AG10803 (cell line): ENCODE data around the gene NECTIN2.
A peak's percentile ranks its signal among the peaks of the same experiment; 100 is the strongest.
"Not testable (repeated sequence)": the region's sequence is repeated elsewhere in the genome, so short reads cannot be mapped to it uniquely, and the experiment has no call there.

Experiments used
- DNase-seq: peaks from one replicate; pipeline ENCODE4 v3.0.0; 2010; ENCODE audit warnings: low read depth
- H3K4me3 ChIP-seq: 2 replicates; pipeline ENCODE4 v1.5.1; 2011; ENCODE audit warnings: mild to moderate bottlenecking, low read length, control low read depth
- TF ChIP-seq, protein P1 (sequence below): conservative IDR thresholded peaks from 2 replicates; pipeline ENCODE4 v1.5.1; 2011; ENCODE audit warnings: mild to moderate bottlenecking, low read length, control low read depth, inconsistent platforms

Gene NECTIN2

DNA sequence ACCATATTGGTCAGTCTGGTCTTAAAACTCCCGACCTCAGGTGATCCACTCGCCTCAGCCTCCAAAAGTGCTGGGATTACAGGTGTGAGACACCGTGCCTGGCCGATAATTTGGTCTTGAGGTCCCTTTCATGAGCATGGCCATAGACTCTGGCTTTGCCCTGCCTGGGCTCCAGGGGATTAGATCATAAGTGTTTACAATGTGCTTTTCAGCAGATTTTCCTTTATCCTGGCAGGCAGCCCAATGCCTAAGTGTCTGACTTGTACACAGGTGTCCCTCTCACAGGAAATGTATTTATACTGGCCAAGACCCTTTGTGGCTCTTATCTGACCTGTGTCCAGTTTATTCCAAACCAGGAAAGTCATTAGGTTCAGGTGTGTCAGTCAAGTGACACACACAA is 21.3 kb upstream of the NECTIN2 start:
- no peak for DNase-seq
- H3K4me3 ChIP-seq = no peak overlapping the region
- TF ChIP-seq, protein P1, sequence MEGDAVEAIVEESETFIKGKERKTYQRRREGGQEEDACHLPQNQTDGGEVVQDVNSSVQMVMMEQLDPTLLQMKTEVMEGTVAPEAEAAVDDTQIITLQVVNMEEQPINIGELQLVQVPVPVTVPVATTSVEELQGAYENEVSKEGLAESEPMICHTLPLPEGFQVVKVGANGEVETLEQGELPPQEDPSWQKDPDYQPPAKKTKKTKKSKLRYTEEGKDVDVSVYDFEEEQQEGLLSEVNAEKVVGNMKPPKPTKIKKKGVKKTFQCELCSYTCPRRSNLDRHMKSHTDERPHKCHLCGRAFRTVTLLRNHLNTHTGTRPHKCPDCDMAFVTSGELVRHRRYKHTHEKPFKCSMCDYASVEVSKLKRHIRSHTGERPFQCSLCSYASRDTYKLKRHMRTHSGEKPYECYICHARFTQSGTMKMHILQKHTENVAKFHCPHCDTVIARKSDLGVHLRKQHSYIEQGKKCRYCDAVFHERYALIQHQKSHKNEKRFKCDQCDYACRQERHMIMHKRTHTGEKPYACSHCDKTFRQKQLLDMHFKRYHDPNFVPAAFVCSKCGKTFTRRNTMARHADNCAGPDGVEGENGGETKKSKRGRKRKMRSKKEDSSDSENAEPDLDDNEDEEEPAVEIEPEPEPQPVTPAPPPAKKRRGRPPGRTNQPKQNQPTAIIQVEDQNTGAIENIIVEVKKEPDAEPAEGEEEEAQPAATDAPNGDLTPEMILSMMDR = no peak

DNA sequence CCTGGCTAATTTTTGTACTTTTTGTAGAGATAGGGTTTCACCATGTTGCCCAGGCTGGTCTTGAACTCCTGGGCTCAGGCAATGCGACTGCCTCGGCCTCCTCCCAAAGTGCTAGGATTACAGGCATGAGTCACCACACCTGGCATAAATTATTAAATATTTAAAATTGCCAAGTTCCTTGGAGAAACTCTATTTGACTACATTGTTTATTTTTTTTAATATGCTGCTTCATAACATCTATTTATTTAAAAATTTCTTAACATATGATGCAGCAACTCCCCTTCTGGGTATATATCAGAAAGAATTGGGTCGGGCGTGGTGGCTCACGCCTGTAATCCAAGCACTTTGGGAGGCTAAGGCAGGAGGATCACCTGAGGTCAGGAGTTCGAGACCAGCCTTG is 13.2 kb upstream of the NECTIN2 start:
- DNase-seq, H3K4me3 ChIP-seq: not testable (repeated sequence)

DNA sequence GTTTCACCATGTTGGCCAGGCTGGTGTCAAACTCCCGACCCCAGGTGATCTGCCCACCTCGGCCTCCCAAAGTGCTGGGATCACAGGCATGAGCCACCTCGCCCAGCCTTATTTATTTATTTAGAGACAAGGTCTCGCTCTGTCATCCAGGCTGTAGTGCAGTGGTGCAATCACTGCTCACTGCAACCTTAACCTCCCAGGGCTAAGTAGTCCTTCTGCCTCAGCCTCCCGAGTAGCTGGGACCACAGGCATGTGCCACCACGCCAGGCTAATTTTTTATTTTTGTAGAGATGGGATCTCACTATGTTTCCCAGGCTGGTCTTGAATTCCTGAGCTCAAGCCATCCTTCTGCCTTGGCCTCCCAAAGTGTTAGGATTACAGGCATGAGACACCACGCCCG is 11.7 kb upstream of the NECTIN2 start:
- H3K4me3 ChIP-seq, DNase-seq: not testable (repeated sequence)

DNA sequence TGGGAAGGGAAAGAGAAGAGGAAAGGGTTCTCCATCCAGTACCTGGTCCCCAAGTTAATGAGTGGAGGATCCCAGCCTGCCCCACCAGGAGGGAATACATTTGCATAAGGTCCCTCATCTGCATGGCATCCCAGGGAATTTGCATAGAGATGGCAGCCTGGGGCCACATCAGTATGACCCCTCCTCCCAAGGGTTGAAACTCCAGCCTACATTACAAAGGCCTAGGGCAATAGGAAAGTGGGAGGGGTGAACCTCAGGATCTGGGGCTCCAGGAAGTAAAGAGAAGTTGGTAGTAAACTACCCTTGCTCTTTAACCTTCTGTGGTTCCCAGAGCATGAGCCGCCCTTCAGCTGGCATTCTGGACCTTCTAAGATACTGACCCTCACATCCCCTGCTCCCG is 6.8 kb upstream of the NECTIN2 start:
- TF ChIP-seq, protein P1 = no peak
- DNase-seq = no peak
- no peak overlapping the region for H3K4me3 ChIP-seq

DNA sequence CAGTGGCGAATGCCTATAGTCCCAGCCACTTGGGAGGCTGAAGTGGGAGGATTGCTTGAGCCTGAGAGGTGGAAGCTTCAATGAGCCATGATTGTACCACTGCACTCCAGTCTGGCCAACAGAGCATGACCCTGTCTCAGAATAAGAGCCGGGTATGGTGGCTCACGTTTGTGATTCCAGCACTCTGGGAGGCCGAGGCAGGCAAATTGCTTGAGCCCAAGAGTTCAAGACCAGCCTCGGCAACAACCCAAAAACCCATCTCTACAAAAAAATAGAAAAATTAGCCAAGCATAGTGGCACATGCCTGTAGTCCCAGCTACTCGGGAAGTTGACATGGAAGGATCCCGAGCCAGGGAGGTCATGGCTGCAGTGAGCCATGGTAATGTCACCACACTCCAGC is 5.3 kb upstream of the NECTIN2 start:
- no peak overlapping the region for H3K4me3 ChIP-seq
- TF ChIP-seq, protein P1 = no peak
- DNase-seq = no peak

DNA sequence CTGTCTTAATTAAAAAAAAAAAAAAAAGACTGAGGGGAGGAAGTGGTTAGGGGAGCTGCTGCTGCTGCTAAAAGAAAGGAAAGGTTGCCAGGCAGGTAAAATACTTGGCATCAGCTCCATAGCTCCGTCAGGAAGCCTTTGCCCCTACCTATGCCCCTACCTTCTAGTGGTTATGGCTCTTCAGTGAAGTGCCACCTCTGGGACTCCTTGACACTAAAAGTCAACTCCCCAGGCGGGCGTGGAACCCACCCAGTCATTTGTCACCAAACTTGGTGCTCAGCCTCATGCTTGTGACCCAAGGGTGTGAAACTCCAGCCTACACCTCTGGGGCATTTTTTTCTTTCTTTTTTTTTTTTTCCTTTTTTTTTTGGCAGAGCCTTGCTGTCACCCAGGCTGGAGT is 4.9 kb upstream of the NECTIN2 start:
- TF ChIP-seq, protein P1 = no peak
- DNase-seq = no peak
- H3K4me3 ChIP-seq = no peak overlapping the region

DNA sequence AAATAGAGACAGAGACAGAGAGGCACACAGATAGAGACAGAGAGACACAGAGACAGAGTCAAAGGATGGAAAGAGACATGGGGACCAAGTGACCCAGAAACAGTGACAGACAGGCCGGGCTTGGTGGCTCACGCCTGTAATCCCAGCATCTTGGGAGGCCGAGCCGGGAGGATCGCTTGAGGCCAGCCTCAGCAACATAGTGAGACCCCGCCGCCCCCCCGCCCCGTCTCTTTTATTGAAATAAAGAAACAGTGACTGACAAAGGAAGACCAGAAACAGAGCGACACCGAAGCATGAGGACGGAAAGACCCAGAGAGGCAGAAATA is 848 bp upstream of the NECTIN2 start:
- H3K4me3 ChIP-seq = peak overlapping the region; percentile 82
- DNase-seq = no peak
- TF ChIP-seq, protein P1 = no peak

DNA sequence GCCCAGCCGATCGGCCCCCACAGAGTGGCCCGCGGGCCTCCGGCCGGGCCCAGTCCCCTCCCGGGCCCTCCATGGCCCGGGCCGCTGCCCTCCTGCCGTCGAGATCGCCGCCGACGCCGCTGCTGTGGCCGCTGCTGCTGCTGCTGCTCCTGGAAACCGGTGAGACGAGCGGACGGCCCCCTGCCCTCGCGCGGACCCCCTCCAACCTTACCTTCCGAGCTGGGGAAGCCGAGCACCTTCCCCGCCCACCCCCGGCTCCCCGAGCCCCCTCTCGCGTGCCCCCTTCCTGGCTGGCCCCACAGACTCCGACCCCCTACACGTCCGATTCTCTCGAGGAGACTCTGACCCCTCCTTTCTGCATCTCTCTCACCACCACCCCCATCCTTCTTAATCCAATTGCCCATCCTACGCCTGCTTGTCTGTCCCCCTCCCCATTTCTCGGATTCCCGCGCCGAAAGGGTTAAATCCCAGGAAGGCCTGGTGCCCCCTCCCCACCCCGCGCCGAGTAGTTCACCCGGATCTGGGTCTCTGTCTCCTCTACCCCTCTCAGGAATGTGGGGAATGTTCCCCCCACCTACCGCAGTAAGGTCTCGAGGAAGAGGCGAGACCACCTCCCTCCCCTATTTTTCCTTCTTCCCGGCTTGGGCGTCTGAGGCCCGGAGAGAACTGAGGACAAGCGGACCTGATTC is 502 bp downstream of the NECTIN2 start:
- H3K4me3 ChIP-seq = peak overlapping the region; percentile 94
- TF ChIP-seq, protein P1 = no peak
- DNase-seq = peak; percentile 39
